Mucosa of gallbladder (tissue), 1 donor: ENCODE results near the gene ZNHIT2. TPM values are rescaled to one million over a fixed set of nuclear protein-coding genes. Genes with fewer than 3 reads are reported as not detected.

Experiments used
- DNase-seq: peaks from one replicate; pipeline ENCODE4 v3.0.0-alpha.2; 2020; ENCODE audit warnings: low spot score
- total RNA-seq: library from RNA; stranded (reverse); gene quantifications from one replicate; pipeline ENCODE4 v1.2.1, GENCODE V29; 2021
- donor health status: DM: no; HTN: no; CAD: no.

The ZNHIT2 gene
- total RNA-seq, 1 donor from 2014 or later: 15.1 TPM

DNA sequence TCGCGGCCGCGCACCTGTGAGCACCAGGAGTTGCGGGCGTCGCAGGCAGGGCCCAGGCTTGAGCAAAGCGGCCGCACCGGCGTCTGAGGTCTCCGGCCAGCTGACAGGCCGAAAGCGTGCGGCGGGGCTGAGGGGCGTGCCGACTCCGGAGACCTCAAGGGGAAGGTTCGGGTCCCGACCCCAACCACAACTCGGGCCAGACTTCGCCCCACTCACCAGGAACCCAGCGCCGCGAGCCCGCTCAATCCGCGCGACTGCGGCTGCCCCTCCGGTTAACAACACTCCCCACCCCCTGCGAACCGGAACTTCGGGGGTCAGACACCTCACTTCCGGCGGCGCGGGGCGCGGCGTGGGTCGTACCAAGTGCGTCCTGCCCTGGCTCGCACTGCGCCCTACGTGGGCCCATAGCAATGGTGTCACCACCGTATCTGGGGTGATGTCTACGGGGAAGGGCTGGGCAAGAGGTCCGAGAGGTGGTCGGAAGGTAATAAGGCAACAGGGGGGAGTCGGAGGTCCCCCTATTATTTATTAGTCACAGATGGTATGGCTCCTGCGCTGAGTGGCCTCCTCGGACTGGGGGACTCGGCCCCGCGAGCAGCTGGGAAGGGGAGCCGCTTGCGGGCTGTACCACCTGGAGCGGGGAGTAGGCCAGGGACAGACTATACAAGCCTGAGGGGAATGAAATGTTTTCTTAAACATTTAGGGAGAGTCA is 16.9 kb upstream of the ZNHIT2 start, which contains the start of gene SYVN1:
Gene SYVN1 (minus strand): TSS at position 280 of the 712 bp plus-strand sequence. CDS start 918 bp downstream, outside the sequence.
- DNase-seq: peak; percentile 90

DNA sequence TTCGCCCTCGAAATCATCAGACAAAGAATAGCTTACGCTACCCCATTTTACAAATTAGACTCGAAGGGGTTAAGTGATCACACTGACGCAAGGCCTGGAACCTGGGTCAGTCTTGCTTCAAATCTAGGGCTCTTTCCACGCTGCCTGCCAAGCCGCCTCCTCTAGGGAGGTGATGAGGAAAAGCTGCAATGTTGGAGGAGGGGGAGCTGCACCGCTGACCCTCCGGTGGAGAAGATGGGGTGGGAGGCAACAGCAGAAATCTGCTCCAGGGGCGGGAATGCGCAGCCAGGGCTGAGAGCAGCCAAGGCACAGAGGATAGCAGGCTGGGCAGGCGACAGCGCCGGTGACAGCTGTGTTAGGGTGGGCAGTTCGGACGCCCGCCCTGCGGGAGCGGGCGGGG is 16.2 kb upstream of the ZNHIT2 start:
- no peak for DNase-seq

GRCh38 chr11:65132988-65133700 is 15.6 kb upstream of the ZNHIT2 start:
- peak; percentile 71 for DNase-seq

- DNase-seq: no peak
Measured at GRCh38 chr11:65132238-65132987, 14.9 kb upstream of the ZNHIT2 start.

- DNase-seq: no peak
Measured at GRCh38 chr11:65131895-65132237, 14.4 kb upstream of the ZNHIT2 start.

- DNase-seq: no peak
Measured at GRCh38 chr11:65131417-65131776, 13.9 kb upstream of the ZNHIT2 start.

DNA sequence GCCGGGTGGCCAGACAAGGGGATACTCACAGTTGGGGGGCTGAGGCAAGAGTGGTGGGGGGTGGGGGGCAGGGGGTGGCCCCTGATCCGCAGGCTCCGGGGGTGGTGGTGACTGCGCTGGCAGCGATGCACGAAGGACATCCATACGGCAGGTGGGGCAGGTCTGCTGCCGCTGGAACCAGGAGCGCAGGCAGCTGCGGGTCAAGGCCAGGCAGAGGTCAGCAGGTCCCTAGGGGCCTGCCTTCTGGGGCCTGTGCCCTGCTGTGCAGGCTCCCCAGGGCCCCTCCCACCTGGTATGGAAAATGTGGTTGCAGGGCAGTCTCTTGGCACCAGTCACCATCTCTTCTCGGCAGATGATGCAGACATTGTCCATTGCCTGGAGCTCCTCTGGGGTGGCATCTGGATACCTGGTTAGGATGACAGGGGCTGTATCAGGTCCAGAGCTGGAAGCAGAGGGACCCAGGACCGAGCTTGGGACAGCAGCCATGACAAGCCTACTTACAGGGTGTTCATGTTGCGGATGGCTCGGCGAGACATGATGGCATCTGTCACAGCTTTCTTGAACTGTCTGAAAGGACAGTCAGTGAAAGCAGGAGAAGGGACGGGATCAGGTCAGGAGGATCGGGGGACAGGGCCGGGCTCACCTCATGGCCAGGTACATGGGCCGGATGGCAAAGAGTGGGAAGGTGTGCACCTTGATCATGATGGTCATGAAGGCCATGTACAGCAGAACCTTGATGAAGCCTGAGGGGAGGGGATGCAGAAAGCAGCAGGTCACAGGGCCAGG is 13.3 kb upstream of the ZNHIT2 start:
- DNase-seq: no peak

- DNase-seq: no peak
Measured at GRCh38 chr11:65129649-65130441, 12.3 kb upstream of the ZNHIT2 start.

- no peak for DNase-seq
Measured at GRCh38 chr11:65128182-65129145, 11.0 kb upstream of the ZNHIT2 start.

DNA sequence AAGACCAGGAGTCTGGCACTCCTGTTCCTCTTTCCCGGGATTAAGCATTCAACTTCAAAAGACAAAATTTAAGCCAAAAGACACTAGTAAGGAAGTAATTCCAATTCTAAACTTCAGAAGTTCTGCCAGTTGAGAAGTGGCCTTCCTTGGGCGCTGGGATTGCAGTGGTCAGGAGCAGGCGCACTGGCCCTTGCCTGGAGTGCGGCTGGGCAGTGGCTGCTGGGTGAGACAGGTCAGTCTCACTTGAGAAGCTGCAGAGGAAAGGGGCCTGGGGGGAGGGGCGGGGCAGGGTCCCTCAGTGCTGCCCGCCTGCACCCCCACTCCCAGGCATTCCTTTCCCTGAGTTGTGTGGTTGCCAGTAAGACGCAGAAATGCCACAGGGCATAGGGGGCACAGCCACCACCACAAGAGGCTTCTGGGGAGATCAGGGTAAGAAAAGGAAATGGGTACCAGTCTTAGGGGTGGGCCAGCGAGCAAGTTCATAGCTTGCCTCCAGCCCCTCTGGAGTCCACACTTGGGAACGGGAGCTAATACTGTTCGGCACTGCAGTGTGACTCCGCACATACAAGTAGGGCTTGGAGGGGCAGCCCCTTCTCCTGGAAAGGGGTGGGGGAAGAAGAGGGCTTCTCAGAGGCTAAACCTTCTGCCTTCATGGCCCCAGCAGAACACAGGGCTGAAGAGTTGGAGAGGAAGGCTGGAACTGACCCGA is 10.1 kb upstream of the ZNHIT2 start:
- no peak for DNase-seq

DNA sequence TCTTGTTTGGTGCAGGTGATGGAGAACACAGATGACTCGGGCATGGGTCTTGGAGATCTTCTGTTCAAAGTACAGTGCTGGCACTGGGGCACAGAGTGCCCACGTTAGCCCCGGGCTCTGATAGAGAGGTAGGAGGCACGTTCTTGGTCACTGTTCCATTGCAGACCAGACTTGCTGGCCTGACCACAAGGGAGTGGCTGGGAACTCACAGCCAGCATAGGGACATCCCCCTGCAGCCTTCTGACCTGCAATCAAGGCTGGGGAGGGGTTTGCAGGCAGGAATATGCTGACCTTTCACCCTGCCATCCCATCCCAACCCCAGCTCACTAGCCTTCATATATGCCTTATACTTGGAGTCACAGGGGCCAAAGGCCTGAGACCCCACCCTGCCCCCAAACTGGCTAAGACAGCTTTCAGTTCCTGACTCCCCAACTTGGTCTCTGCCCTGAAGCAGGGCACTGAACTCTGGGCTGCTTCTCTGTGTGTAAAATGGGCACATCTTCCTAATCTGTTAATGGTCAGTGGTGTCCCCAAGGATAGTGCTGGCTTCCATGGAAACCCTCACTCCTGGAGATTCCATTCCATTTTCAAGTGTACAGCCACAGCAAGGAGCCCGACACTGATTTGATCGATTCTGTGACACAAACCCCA is 9.2 kb upstream of the ZNHIT2 start:
- no peak for DNase-seq

DNA sequence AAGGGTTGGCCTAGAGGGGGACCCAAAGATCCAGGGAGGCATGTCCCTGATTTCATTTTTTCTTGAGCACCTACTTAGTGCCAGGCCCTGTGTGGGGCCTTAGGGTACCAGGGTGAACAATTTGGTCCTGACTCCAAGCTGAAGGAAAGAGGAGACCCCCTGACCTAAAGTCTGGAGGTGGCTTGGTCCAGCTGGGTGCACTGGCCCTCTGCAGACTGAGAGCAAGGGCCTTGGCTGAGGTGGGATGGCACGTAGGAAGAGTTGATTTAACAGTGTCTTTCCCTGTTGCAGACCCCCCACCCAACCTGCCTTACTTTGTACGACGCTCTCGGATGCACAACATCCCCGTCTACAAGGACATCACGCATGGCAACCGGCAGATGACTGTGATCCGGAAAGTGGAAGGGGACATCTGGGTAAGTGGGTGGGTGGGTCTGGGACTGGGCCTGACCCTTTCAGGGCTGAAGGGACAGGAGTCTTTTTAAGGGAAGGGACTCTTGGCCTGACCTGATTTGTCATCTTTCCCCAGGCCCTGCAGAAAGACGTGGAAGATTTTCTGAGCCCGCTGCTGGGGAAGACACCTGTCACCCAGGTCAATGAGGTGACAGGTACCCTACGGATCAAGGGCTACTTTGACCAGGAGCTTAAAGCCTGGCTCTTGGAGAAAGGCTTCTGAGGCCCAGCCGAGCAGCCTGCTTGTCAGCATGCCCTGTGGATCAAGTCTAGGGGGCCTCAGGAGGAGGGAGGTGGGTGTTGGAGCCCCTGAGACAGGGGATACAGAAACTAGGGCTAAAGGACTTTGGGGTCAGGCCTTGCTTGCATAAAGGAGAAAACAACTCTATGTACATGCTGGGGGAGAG is 7.9 kb upstream of the ZNHIT2 start:
- DNase-seq: no peak

- DNase-seq: no peak
Measured at GRCh38 chr11:65124480-65125196, 7.1 kb upstream of the ZNHIT2 start.

GRCh38 chr11:65121865-65122696 is 4.6 kb upstream of the ZNHIT2 start, which contains the start of the genes FAU and MRPL49:
FAU (minus strand) TSS chr11:65122134; CDS start chr11:65121813, 321 bp downstream.
MRPL49 (plus strand) TSS chr11:65122321; CDS start chr11:65122347, 26 bp downstream.
- peak; percentile 99 for DNase-seq

DNA sequence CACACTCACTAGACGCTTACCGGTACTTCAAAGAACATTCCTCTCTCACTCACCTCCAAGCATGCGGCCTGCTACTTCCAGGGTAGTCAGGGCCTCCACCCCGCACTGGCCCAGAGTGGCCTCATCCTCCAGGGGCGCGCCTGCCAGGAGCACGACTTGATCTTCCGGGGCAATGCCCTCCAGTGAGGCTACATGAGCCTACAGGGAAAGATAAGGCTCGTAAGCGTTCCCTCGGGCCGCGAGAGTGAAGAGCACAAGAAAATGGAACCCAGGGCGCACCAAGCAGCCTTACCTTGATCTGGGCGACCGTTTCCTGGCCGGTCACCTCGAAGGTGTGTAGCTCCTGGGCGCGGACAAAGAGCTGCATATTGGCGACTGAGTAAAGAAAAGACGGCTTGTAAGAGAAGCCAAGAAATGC is 4.0 kb upstream of the ZNHIT2 start:
- no peak for DNase-seq

GRCh38 chr11:65120831-65121230 is 3.3 kb upstream of the ZNHIT2 start:
- no peak for DNase-seq
